H1 (cell line): ENCODE data around the gene TDRD12. TPM values are rescaled to one million over a fixed set of nuclear protein-coding genes. Genes with fewer than 3 reads are reported as not detected.

Source experiments
- CTCF ChIA-PET: fragments of 300-600 bp; sonication (Branson Sonifier 250); formaldehyde crosslinking; loops from one replicate; lab custom pipeline; 2021; ENCODE audit not compliant: partially characterized antibody; lab: Charles Lee
- POLR2A ChIA-PET: fragments of 300-600 bp; sonication (Branson Sonifier 250); formaldehyde crosslinking; loops from one replicate; lab custom pipeline; 2021; ENCODE audit warnings: inconsistent platforms; ENCODE audit not compliant: partially characterized antibody; lab: Charles Lee
- DNase-seq, 2 experiments: peaks; one replicate each; pipeline versions ENCODE4 v3.0.0 to v3.0.0-alpha.2; 2010 to 2022; ENCODE audit warnings: low spot score in 2 of 2, low read depth in 1 of 2, mixed read lengths in 1 of 2
- FAIRE-seq: peaks from 2 replicates; lab custom pipeline; 2011; peaks lifted over from hg19 to GRCh38; lab: Jason Lieb, UNC
- H2AFZ ChIP-seq: 2 replicates; pipeline ENCODE4 v1.8.1; 2012; ENCODE audit warnings: low read length, inconsistent platforms
- H2AK5ac ChIP-seq: 2 replicates; pipeline ENCODE4 v1.6.1; 2013; ENCODE audit warnings: low read depth, low read length
- H2BK120ac ChIP-seq: replicated peaks from 2 replicates; pipeline ENCODE3; 2013; ENCODE audit warnings: low read depth, low read length, inconsistent platforms
- H2BK12ac ChIP-seq: 2 replicates; pipeline ENCODE4 v1.6.1; 2013; ENCODE audit warnings: low read depth, low read length
- H2BK15ac ChIP-seq: 2 replicates; pipeline ENCODE4 v1.6.1; 2013; ENCODE audit warnings: low read length
- H2BK20ac ChIP-seq: 2 replicates; pipeline ENCODE4 v1.6.1; 2013; ENCODE audit warnings: low read length
- H2BK5ac ChIP-seq: 2 replicates; pipeline ENCODE4 v1.6.1; 2013; ENCODE audit warnings: low read depth, low read length
- H3K14ac ChIP-seq: 2 replicates; pipeline ENCODE4 v1.6.1; 2013; ENCODE audit warnings: inconsistent platforms; ENCODE audit not compliant: insufficient read length
- H3K18ac ChIP-seq: 2 replicates; pipeline ENCODE4 v1.6.1; 2013; ENCODE audit warnings: low read length; ENCODE audit errors: extremely low read depth
- H3K23ac ChIP-seq: 2 replicates; pipeline ENCODE4 v1.6.1; 2013; ENCODE audit warnings: inconsistent platforms; ENCODE audit not compliant: insufficient read length
- H3K23me2 ChIP-seq: 2 replicates; pipeline ENCODE4 v1.6.1; 2013; ENCODE audit warnings: low read depth, low read length
- H3K27ac ChIP-seq: 2 replicates; pipeline ENCODE4 v1.6.1; 2011; ENCODE audit warnings: low read depth, low read length, inconsistent platforms
- H3K27me3 ChIP-seq, 4 experiments: replicated peaks in 1 of 4; 1 replicate in 1 of 4; 2 replicates in 3 of 4; pipeline versions ENCODE4 v1.6.1 to v1.8.1; 2011 to 2013; ENCODE audit warnings: low read length in 3 of 4, mild to moderate bottlenecking in 3 of 4, inconsistent platforms in 2 of 4, mixed read lengths in 2 of 4, moderate library complexity in 1 of 4; ENCODE audit not compliant: control insufficient read depth in 3 of 4, insufficient read depth in 3 of 4; ENCODE audit errors: extremely low read depth in 1 of 4
- H3K36me3 ChIP-seq, 4 experiments: 2 replicates each; pipeline versions ENCODE4 v1.6.1 to v1.8.1; 2011 to 2013; ENCODE audit warnings: mild to moderate bottlenecking in 4 of 4, low read length in 3 of 4, moderate library complexity in 2 of 4, control low read depth in 1 of 4, inconsistent platforms in 1 of 4; ENCODE audit not compliant: insufficient read depth in 4 of 4, control insufficient read depth in 2 of 4
- H3K4ac ChIP-seq: replicated peaks from 2 replicates; pipeline ENCODE3; 2013; ENCODE audit warnings: low read length, low read depth, mixed read lengths, inconsistent platforms; ENCODE audit not compliant: insufficient read length
- H3K4me1 ChIP-seq, 4 experiments: replicated peaks in 1 of 4; 1 replicate in 1 of 4; 2 replicates in 3 of 4; pipeline versions ENCODE4 v1.6.1 to v1.8.1; 2011 to 2013; ENCODE audit warnings: low read length in 3 of 4, inconsistent platforms in 2 of 4, mixed read lengths in 1 of 4; ENCODE audit not compliant: insufficient read depth in 4 of 4, control insufficient read depth in 3 of 4
- H3K4me2 ChIP-seq, 2 experiments: 2 replicates each; pipeline versions ENCODE4 v1.6.1 to v1.8.1; 2011 to 2013; ENCODE audit warnings: low read depth in 2 of 2, low read length in 2 of 2, control low read depth in 1 of 2, inconsistent platforms in 1 of 2, mild to moderate bottlenecking in 1 of 2; ENCODE audit not compliant: insufficient read depth in 1 of 2
- H3K4me3 ChIP-seq, 4 experiments: fragments of 200-600, 300-600 bp in 1 of 4; sonication (generic), shearing (Covaris generic), sonication (Bioruptor Twin) in 1 of 4; 2 replicates each; pipeline versions ENCODE4 v1.5.1 to v1.8.1; 2011 to 2016; ENCODE audit warnings: low read length in 4 of 4, low read depth in 3 of 4, control low read depth in 2 of 4, inconsistent platforms in 2 of 4, mild to moderate bottlenecking in 2 of 4, mixed read lengths in 1 of 4, moderate library complexity in 1 of 4; ENCODE audit not compliant: insufficient read depth in 2 of 4; ENCODE audit errors: extremely low read depth in 1 of 4
- H3K56ac ChIP-seq: replicated peaks from 2 replicates; pipeline ENCODE3; 2013; ENCODE audit warnings: low read depth, mild to moderate bottlenecking, mixed read lengths, low read length, inconsistent platforms; ENCODE audit not compliant: insufficient read length
- H3K79me1 ChIP-seq: 2 replicates; pipeline ENCODE4 v1.6.1; 2013; ENCODE audit warnings: low read depth, low read length, control low read depth
- H3K79me2 ChIP-seq, 2 experiments: 2 replicates each; pipeline versions ENCODE4 v1.6.1 to v1.8.1; 2012 to 2013; ENCODE audit warnings: low read length in 2 of 2, mild to moderate bottlenecking in 2 of 2, inconsistent platforms in 1 of 2; ENCODE audit not compliant: insufficient read depth in 2 of 2, control insufficient read depth in 1 of 2
- H3K9ac ChIP-seq, 4 experiments: replicated peaks in 1 of 4; 1 replicate in 1 of 4; 2 replicates in 3 of 4; pipeline versions ENCODE4 v1.6.1 to v1.8.1; 2011 to 2013; ENCODE audit warnings: low read depth in 3 of 4, low read length in 3 of 4, control low read depth in 2 of 4, mild to moderate bottlenecking in 2 of 4, moderate library complexity in 2 of 4, inconsistent platforms in 1 of 4; ENCODE audit errors: extremely low read depth in 1 of 4
- H3K9me3 ChIP-seq, 2 experiments: 2 replicates each; pipeline versions ENCODE4 v1.6.1 to v1.8.1; 2012 to 2013; ENCODE audit warnings: mild to moderate bottlenecking in 2 of 2, moderate library complexity in 2 of 2, control low read depth in 1 of 2, inconsistent platforms in 1 of 2, low read depth in 1 of 2, low read length in 1 of 2, mixed read lengths in 1 of 2; ENCODE audit not compliant: insufficient read depth in 2 of 2
- H4K20me1 ChIP-seq, 2 experiments: replicated peaks in 1 of 2; 2 replicates each; pipeline versions ENCODE3 to v1.8.1; 2011 to 2013; ENCODE audit warnings: inconsistent platforms in 2 of 2, low read length in 2 of 2, mild to moderate bottlenecking in 1 of 2; ENCODE audit not compliant: insufficient read depth in 2 of 2, control insufficient read depth in 1 of 2
- H4K5ac ChIP-seq: 2 replicates; pipeline ENCODE4 v1.6.1; 2013; ENCODE audit warnings: low read length, low read depth, mixed read lengths, inconsistent platforms; ENCODE audit not compliant: insufficient read length
- H4K8ac ChIP-seq: 2 replicates; pipeline ENCODE4 v1.8.0; 2013; ENCODE audit warnings: mild to moderate bottlenecking, moderate library complexity, low read length, inconsistent platforms; ENCODE audit not compliant: insufficient read depth; ENCODE audit errors: extremely low read depth
- H4K91ac ChIP-seq: replicated peaks from 2 replicates; pipeline ENCODE3; 2013; ENCODE audit warnings: low read length, mixed read lengths, inconsistent platforms; ENCODE audit not compliant: insufficient read length
- CHD2 ChIP-seq: IDR thresholded peaks from 2 replicates; pipeline ENCODE4 v1.6.1; 2012; ENCODE audit warnings: low read length, improper control_type of control experiment
- CTBP2 ChIP-seq: IDR thresholded peaks from 2 replicates; pipeline ENCODE4 v1.7.0; 2011; ENCODE audit warnings: borderline replicate concordance, mild to moderate bottlenecking, moderate library complexity, mixed read lengths, low read length; ENCODE audit not compliant: insufficient read depth, insufficient read length
- EZH2 ChIP-seq: fragments of 200-600 bp; sonication (generic); IDR thresholded peaks from 2 replicates; pipeline ENCODE4 v1.7.1; 2012; ENCODE audit warnings: low read depth, mild to moderate bottlenecking, moderate library complexity, low read length, inconsistent platforms; ENCODE audit not compliant: severe bottlenecking
- FOSL1 ChIP-seq: IDR thresholded peaks from 2 replicates; pipeline ENCODE4 v1.6.1; 2011; ENCODE audit warnings: mild to moderate bottlenecking, low read depth, low read length, moderate library complexity; ENCODE audit not compliant: insufficient read depth
- TAF1 ChIP-seq: IDR thresholded peaks from 2 replicates; pipeline ENCODE4 v1.6.1; 2011; ENCODE audit warnings: mild to moderate bottlenecking, low read depth, low read length
- WGBS, 2 experiments: shearing (Covaris generic) in 1 of 2; methylation state at CpG; one replicate each; pipeline versions ENCODE4 v1.1.6 to v1.1.7; 2013 to 2015; ENCODE audit warnings: low lambda C conversion rate in 2 of 2, mixed read lengths in 2 of 2, inconsistent platforms in 1 of 2, low coverage in 1 of 2, missing lambda C conversion rate in 1 of 2; ENCODE audit not compliant: insufficient replicate concordance in 2 of 2, insufficient coverage in 1 of 2, insufficient read length in 1 of 2; ENCODE audit errors: extremely low coverage in 1 of 2, missing lambda C conversion rate in 1 of 2; 5-methylcytosine and 5-hydroxymethylcytosine counted together
- polyA plus RNA-seq, 7 experiments: library from polyadenylated mRNA; depleted of rRNA in 3 of 7; stranded (reverse) in 5 of 7; unstranded in 2 of 7; fragments of >200 nt in 5 of 7; fragments of 200-250 nt in 2 of 7; gene quantifications; 1 replicate in 5 of 7; 2 replicates in 1 of 7; 4 replicates in 1 of 7; pipeline versions ENCODE4 v1.2.1 to v1.2.3, GENCODE V29; 2011 to 2013; ENCODE audit warnings: missing spikeins in 2 of 7, mixed read lengths in 2 of 7
- total RNA-seq: library from RNA; stranded (reverse); fragmentation: NEBNext Ultra II Directional; extraction: Animal tissue kit (Norgen Biotek cat#: 25700); gene quantifications from 2 replicates; pipeline ENCODE4 v1.2.1, GENCODE V29; 2021
- TF ChIP-seq, protein P1 (sequence below), 3 experiments: IDR thresholded peaks; 1 replicate in 2 of 3; 2 replicates in 1 of 3; pipeline versions ENCODE4 v1.5.1 to v1.6.1; 2011; ENCODE audit warnings: low read length in 3 of 3, mild to moderate bottlenecking in 3 of 3, inconsistent platforms in 2 of 3, low read depth in 1 of 3, moderate library complexity in 1 of 3; ENCODE audit not compliant: insufficient read depth in 1 of 3; ENCODE audit errors: control extremely low read depth in 1 of 3

The TDRD12 gene
- total and polyA plus RNA-seq, 2 of the 8 experiments (the other 6 are each of a cell fraction or from before 2014, with no cell fraction given) = 0.39 to 0.88 TPM

DNA sequence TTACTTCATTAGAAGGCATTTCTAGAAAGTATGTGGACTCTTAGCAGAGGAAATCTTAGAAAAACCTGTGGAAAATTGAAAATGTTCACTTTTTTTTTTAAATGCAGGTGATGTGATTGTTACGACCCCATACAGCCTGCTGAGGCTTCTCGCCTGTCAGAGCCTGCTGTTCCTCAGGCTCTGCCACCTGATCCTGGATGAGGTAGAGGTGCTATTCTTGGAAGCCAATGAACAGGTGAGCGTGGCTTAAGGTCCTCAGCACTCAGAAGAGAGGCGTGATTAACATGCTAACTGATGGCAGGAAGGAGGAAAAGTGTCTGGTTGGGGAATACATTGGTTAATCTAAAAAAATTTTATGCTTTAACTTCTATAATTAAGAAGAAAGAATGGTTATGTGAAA lies 78.6 kb downstream of the TDRD12 start:
- no peak overlapping the region for H3K27ac ChIP-seq
- ChIA-PET POLR2A (no interaction called here), CTCF (no interaction called here)
- no peak overlapping the region for H3K23ac ChIP-seq
- no peak overlapping the region for H2BK20ac ChIP-seq
- no peaks in the 10 kb centered on the region for H4K20me1 ChIP-seq
- no peaks in the 10 kb centered on the region for H3K23me2 ChIP-seq
- no peaks in the 10 kb centered on the region for H3K79me1 ChIP-seq
- DNase-seq (no peak), FAIRE-seq (no peak)
- H3K14ac ChIP-seq = no peak overlapping the region
- H3K4me1 ChIP-seq = 0 out of 7 replicates have a peak, but pooled peaks cover 0 to 2% (median 0%) of the 10 kb centered on the region in 4 experiments
- H2AK5ac ChIP-seq = no peak overlapping the region
- no peaks in the 10 kb centered on the region for H3K27me3 ChIP-seq
- H4K91ac ChIP-seq = no peak overlapping the region
- H3K4me2 ChIP-seq = no peak overlapping the region
- 73% methylated on average over 4 of the region's 4 CpGs; no CpG with 5 or more reads in 1 of the 2 experiments for WGBS, 2 experiments
- H3K56ac ChIP-seq = no peak overlapping the region
- no peak overlapping the region for H2AFZ ChIP-seq
- no peak overlapping the region for H4K5ac ChIP-seq
- TF ChIP-seq EZH2 = no peak
- no peak for TF ChIP-seq CTBP2
- no peak for TF ChIP-seq FOSL1
- TF ChIP-seq CHD2 = no peak
- no peak for TF ChIP-seq TAF1
- TF ChIP-seq, protein P1, sequence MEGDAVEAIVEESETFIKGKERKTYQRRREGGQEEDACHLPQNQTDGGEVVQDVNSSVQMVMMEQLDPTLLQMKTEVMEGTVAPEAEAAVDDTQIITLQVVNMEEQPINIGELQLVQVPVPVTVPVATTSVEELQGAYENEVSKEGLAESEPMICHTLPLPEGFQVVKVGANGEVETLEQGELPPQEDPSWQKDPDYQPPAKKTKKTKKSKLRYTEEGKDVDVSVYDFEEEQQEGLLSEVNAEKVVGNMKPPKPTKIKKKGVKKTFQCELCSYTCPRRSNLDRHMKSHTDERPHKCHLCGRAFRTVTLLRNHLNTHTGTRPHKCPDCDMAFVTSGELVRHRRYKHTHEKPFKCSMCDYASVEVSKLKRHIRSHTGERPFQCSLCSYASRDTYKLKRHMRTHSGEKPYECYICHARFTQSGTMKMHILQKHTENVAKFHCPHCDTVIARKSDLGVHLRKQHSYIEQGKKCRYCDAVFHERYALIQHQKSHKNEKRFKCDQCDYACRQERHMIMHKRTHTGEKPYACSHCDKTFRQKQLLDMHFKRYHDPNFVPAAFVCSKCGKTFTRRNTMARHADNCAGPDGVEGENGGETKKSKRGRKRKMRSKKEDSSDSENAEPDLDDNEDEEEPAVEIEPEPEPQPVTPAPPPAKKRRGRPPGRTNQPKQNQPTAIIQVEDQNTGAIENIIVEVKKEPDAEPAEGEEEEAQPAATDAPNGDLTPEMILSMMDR (IDR thresholded peaks at IDR 0.05; ENCODE audit: control extremely low read depth in 1 of 3, insufficient read depth in 1 of 3, low read depth in 1 of 3, low read length in 3 of 3) = no peak
- H2BK15ac ChIP-seq = no peak overlapping the region
- no peaks in the 10 kb centered on the region for H3K79me2 ChIP-seq
- H3K36me3 ChIP-seq = no peaks in the 10 kb centered on the region
- no peak overlapping the region for H2BK12ac ChIP-seq
- H3K9ac ChIP-seq = no peak overlapping the region
- H3K4me3 ChIP-seq = no peak overlapping the region
- H3K18ac ChIP-seq = no peak overlapping the region
- no peak overlapping the region for H4K8ac ChIP-seq
- no peak overlapping the region for H3K4ac ChIP-seq
- H3K9me3 ChIP-seq = no peaks in the 10 kb centered on the region
- no peak overlapping the region for H2BK120ac ChIP-seq
- H2BK5ac ChIP-seq = no peak overlapping the region
